Large intestine (tissue), 3 donors: ENCODE measurements around the gene DPP6. TPM values are rescaled to one million over a fixed set of nuclear protein-coding genes. Genes with fewer than 3 reads are reported as not detected.

ENCODE experiments used
- DNase-seq, 2 donors: peaks; one replicate each; pipeline versions ENCODE4 v3.0.0 to v3.0.0-alpha.2; 2013
- H3K27ac ChIP-seq: one replicate; pipeline ENCODE4 v1.5.1; 2013; ENCODE audit warnings: low read length
- H3K27me3 ChIP-seq: 2 replicates; pipeline ENCODE4 v1.6.1; 2013; ENCODE audit warnings: low read length; ENCODE audit not compliant: control insufficient read depth, insufficient read depth
- H3K36me3 ChIP-seq: 2 replicates; pipeline ENCODE4 v1.6.1; 2013; ENCODE audit warnings: low read length; ENCODE audit not compliant: control insufficient read depth, insufficient read depth
- H3K4me1 ChIP-seq: one replicate; pipeline ENCODE4 v1.6.1; 2013; ENCODE audit warnings: low read length; ENCODE audit not compliant: control insufficient read depth, insufficient read depth
- H3K4me3 ChIP-seq: one replicate; pipeline ENCODE4 v1.5.1; 2013; ENCODE audit warnings: low read length
- H3K9me3 ChIP-seq: one replicate; pipeline ENCODE4 v1.6.1; 2013; ENCODE audit warnings: mild to moderate bottlenecking, low read depth, low read length, moderate library complexity; ENCODE audit not compliant: control insufficient read depth
- WGBS: methylation state at CpG from one replicate; pipeline ENCODE4 v1.1.5; 2013; ENCODE audit warnings: low lambda C conversion rate; ENCODE audit not compliant: insufficient coverage; 5-methylcytosine and 5-hydroxymethylcytosine counted together
- polyA plus RNA-seq: library from polyadenylated mRNA; unstranded; fragments of 120-200 nt; gene quantifications from one replicate; pipeline ENCODE4 v1.2.1, GENCODE V29; 2013

Gene DPP6
- polyA plus RNA-seq, 1 donor: 7.8 TPM

DNA sequence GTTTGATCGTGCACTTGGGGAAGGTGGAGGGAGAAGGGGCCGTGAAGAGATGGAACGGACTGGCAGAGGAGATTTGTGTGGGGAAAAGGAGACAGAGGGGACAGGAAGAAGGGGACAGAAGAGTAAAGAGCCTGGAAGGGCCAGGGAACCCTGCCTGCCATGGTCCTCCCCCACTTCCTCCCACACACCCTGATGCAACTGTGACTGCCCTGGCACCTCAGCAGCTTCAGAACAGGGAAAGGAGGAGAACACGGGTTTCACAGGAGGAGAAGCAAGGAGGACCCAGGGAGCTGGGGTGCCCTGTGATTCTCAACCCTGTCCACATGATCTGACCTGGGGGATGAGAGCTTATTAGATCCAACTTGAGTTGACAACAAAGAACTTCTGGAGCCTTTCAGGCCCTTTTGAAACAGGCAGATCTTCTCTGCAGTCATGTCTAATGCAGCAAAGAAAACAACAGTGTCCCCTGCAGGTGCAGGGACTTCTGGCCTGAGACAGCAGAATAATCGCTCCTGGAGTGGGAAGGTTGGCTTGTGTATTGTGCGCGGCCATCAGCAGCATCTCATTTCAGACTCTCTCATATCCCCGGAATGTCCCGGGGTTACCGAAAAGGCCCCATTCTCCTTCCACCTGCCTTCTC, 529.2 kb downstream of the DPP6 start:
- no peaks in the 10 kb centered on the region for H3K27me3 ChIP-seq
- H3K4me3 ChIP-seq: no peak overlapping the region
- 90% methylated on average over 2 of the region's 10 CpGs for WGBS
- DNase-seq: no peak
- H3K9me3 ChIP-seq: no peaks in the 10 kb centered on the region
- no peak overlapping the region for H3K27ac ChIP-seq
- H3K4me1 ChIP-seq: no peaks in the 10 kb centered on the region
- no peaks in the 10 kb centered on the region for H3K36me3 ChIP-seq

DNA sequence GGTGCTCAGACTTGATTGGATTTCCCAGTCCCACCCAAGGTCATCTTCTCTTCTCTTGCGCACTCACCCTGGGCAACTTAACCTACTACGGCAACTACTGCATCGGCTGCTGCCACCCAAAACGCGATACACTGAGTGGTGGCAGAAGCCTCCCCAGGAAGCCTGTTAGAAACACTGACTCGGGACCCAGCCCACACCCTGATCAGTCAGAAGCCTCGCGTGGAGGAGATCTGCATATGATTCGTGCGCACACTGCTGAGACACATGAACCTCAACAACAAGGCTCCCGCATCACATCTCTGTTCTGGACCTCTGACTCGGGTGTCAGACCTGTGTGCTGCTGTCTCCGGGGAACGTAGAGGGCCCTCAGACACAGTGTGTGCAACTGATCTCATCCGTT, 531.3 kb downstream of the DPP6 start:
- no CpG with 5 or more reads among the region's 15 CpGs for WGBS

DNA sequence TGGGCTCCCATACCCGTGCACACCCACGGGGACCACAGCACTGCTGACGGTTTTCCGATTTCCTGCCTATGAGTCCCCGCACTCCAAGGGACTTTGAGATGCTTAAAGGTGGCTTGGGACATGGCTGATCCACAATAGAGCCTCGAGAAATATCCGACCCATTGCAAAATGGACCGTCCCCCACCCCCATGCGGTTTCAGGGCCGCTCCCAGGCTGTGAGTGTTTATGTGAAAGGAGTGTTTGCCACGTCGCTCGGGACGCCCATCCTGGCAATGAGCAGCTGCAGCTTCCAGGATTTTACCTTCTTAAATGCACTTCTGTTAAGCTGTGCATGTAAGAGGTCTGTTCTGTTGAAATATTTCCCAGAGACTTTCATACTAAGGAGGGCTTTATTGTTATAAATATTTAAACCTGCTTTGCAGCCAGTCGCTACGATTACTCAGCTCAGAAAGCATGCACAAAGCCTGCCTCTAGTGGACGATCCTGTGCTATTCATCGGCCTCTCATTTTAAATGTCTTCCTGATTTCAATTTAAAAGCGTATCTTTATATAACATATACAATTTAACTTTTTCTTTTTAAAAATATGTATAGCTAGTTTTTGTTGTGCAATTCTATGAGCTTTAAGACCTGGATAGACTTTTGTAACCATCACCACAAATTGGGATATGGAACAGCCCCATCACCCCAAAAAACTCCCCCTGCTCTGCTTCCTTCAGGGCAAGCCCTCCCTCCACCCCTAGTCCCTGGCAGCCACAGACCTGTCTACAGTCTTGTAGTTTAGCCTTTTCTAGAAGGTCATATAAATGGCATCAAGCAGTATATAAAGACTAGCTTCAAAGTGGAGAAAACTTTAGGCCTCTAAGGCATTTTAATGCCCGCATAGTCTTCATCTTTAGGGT, 532.4 kb downstream of the DPP6 start:
- WGBS: 63% methylated on average over 4 of the region's 20 CpGs
- no peak overlapping the region for H3K27ac ChIP-seq
- H3K27me3 ChIP-seq: no peaks in the 10 kb centered on the region
- no peaks in the 10 kb centered on the region for H3K9me3 ChIP-seq
- no peak for DNase-seq
- H3K4me1 ChIP-seq: no peaks in the 10 kb centered on the region
- no peak overlapping the region for H3K4me3 ChIP-seq
- no peaks in the 10 kb centered on the region for H3K36me3 ChIP-seq

More for the DNA sequence above, 531.3 kb downstream of the DPP6 start:
- no peaks in the 10 kb centered on the region for H3K9me3 ChIP-seq
- H3K27me3 ChIP-seq: no peaks in the 10 kb centered on the region
- peak in 1 of 2 donors; percentile 0 for DNase-seq
- H3K36me3 ChIP-seq: no peaks in the 10 kb centered on the region
- no peak overlapping the region for H3K27ac ChIP-seq
- no peaks in the 10 kb centered on the region for H3K4me1 ChIP-seq
- H3K4me3 ChIP-seq: no peak overlapping the region

DNA sequence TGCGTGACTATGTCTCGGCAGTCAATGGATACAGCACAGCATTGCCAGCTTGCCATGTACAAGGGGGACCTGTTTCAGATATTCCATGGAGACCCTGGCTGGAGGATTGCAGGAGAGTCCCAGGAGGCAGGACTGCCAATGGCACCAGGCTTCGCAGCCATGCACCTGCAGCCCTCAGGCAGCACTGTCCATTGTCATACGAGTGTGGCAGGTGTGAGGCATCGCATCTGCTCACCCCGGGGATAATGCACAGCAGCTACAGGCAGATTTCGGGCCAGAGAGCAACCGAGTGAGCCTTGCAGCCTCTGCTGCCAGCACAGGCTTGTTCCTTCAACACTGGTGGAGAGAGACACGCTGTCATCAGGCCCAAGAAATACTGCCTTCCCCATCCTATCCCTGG, 535.6 kb downstream of the DPP6 start:
- Histone ChIP-seq H3K27ac (no peak overlapping the region), H3K36me3 (no peaks in the 10 kb centered on the region), H3K4me3 (no peak overlapping the region), H3K4me1 (peaks cover 3% of the 10 kb centered on the region), H3K27me3 (no peaks in the 10 kb centered on the region), H3K9me3 (no peaks in the 10 kb centered on the region)
- no CpG with 5 or more reads among the region's 9 CpGs for WGBS
- DNase-seq: no peak

DNA sequence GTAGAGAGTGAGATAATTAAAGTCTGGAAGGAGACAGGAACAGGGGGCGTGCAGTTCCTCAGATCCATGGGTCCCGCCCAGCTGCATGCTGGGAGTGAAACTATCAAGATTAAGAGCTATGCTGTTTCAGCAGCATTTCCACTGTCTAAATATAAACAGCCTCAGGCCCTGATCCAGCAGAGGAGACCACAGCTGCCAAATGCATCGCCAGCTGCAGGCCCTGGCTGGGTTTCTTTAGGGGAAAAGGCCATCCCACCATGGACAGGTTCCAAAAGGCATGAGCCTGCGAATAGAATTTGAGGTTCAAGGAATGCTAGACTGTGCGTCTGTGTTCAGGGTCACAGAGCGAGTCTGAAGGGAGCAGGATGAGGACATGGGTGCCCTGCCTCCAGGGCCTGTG, 539.3 kb downstream of the DPP6 start:
- H3K36me3 ChIP-seq: no peaks in the 10 kb centered on the region
- H3K4me3 ChIP-seq: no peak overlapping the region
- no peaks in the 10 kb centered on the region for H3K27me3 ChIP-seq
- H3K4me1 ChIP-seq: peaks cover 3% of the 10 kb centered on the region
- H3K27ac ChIP-seq: peak overlapping the region; percentile 6
- WGBS: no CpG with 5 or more reads among the region's 6 CpGs
- peak; percentile 44 to 48 for DNase-seq
- H3K9me3 ChIP-seq: no peaks in the 10 kb centered on the region

DNA sequence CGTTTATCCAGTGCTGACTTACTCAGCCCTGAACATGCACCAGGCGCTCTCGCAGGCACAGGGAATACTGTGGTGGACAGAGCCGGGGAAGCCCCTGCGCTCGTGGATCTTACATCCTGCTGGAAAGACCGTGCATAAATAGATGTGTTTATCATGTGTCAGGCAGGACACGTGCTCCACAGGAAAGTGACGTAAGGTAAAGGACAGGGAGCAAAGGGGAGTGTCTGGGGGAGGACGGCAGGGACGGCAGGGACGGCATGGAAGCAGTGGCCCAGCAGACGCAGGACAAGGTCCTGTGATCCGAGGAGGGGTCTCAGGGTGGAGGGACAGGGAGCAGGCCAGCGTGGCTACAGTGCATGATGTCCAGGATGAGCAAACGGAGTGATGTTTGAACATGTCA, 540.2 kb downstream of the DPP6 start:
- WGBS: no CpG with 5 or more reads among the region's 16 CpGs
- no peaks in the 10 kb centered on the region for H3K27me3 ChIP-seq
- no peaks in the 10 kb centered on the region for H3K9me3 ChIP-seq
- H3K27ac ChIP-seq: no peak overlapping the region
- peaks cover 3% of the 10 kb centered on the region for H3K4me1 ChIP-seq
- H3K36me3 ChIP-seq: no peaks in the 10 kb centered on the region
- peak; percentile 10 to 26 for DNase-seq
- no peak overlapping the region for H3K4me3 ChIP-seq

DNA sequence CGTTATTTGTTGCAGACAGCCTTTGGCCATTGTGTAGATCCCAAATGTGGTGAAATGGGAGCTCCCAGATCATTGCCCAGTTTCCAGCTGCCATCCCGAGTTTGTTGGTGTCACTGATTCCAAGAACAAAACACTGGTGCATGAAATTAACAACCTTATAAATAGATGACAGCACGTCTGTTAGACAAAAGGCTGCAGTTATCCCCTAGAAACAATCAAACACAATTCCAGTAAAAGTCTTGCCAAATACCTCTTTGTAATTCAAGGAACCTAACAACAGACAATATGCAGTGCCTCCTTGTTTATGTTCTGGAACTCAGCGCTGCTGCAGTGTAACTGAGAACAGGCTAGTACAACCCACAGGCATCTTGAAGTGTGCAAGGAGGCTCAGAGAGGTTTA, 546.2 kb downstream of the DPP6 start:
- Histone ChIP-seq H3K4me1 (no peaks in the 10 kb centered on the region), H3K36me3 (no peaks in the 10 kb centered on the region), H3K27ac (no peak overlapping the region), H3K9me3 (no peaks in the 10 kb centered on the region), H3K27me3 (no peaks in the 10 kb centered on the region), H3K4me3 (no peak overlapping the region)
- WGBS: no CpG with 5 or more reads among the region's 4 CpGs
- DNase-seq: no peak

DNA sequence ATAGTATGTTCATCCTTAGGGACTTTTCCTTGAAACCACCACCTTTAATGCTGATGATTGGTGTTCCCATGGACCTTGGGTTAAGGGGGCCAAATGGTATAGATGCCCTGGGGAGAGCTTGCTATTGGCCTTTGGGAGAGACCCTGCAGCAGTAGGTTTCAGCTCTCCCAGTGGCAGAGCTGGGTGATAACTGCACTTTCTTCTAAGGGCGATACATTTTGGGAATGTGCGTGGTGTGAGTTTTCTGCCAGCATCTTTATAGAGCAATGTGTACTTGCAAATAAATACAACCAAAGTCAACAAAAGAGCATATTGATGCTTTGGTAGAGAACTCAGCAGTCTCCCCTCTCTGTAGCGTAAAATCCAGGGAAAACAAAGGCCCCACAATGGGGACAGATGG, 546.7 kb downstream of the DPP6 start:
- Histone ChIP-seq H3K36me3 (no peaks in the 10 kb centered on the region), H3K4me3 (no peak overlapping the region), H3K4me1 (no peaks in the 10 kb centered on the region), H3K27ac (no peak overlapping the region), H3K9me3 (no peaks in the 10 kb centered on the region), H3K27me3 (no peaks in the 10 kb centered on the region)
- no peak for DNase-seq
- WGBS: no CpG with 5 or more reads among the region's 3 CpGs

DNA sequence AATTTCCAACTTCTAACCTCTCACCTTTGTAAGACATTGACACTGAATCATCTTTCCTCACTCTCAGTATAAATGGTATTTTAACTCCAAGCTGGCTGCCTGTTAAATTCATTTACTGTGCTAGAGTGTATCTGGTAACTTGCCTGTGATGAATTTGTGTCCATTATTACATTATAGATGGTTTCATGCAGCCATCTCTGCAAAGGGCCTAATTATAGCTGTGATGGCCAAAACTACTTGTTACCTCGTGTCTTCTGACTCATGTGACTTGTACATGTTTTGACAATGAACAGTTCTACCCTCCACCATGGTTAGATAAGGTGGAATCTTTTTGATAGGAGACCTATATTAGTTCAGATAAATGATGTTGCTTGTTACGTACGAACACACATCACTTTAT, 558.7 kb downstream of the DPP6 start:
- H3K27me3 ChIP-seq: no peaks in the 10 kb centered on the region
- H3K4me3 ChIP-seq: no peak overlapping the region
- DNase-seq: no peak
- H3K9me3 ChIP-seq: no peaks in the 10 kb centered on the region
- 53% methylated on average over 3 of the region's 3 CpGs for WGBS
- no peaks in the 10 kb centered on the region for H3K36me3 ChIP-seq
- H3K4me1 ChIP-seq: no peaks in the 10 kb centered on the region
- H3K27ac ChIP-seq: no peak overlapping the region

DNA sequence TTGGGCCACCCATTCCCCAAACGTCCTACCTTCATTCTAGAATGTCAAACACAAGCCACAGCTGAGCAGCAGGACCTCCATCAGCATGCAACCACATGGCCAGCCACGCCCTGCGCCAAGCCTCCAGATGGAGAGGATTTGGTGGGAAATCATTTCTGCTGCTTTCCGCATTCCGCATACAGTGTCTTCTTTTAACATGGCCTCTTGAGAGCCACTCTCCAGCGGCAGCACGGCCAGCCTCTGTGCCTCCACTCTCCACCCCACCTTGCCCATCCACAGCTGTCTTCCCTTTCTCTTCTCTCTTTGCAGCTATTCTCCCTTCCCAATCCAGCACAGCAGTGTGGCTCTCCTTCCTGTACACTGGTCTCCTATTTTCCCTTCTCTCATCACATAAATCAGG, 561.6 kb downstream of the DPP6 start:
- no CpG with 5 or more reads among the region's 7 CpGs for WGBS

More for the DNA sequence above, 561.6 kb downstream of the DPP6 start:
- no peak for DNase-seq
- Histone ChIP-seq H3K9me3 (no peaks in the 10 kb centered on the region), H3K27ac (no peak overlapping the region), H3K4me1 (no peaks in the 10 kb centered on the region), H3K27me3 (no peaks in the 10 kb centered on the region), H3K4me3 (no peak overlapping the region), H3K36me3 (no peaks in the 10 kb centered on the region)
